Measurements from ENCODE around the gene ODAD3. TPM values are rescaled to one million over a fixed set of nuclear protein-coding genes. Genes with fewer than 3 reads are reported as not detected.
A peak's percentile ranks its signal among the peaks of the same experiment; 100 is the strongest.
"Not testable (repeated sequence)": the region's sequence is repeated elsewhere in the genome, so short reads cannot be mapped to it uniquely, and the experiment has no call there.

Gene ODAD3
- total RNA-seq: not detected

- peak; percentile 100 for DNase-seq
Measured at GRCh38 chr19:11435057-11435832, at the start of gene ODAD3, which contains the start of gene PRKCSH. ODAD3 (minus strand) TSS chr19:11435121; CDS start chr19:11435016, 105 bp downstream. PRKCSH (plus strand) TSS chr19:11435635; CDS start chr19:11436118, 483 bp downstream.

GRCh38 chr19:11483366-11484111, 48.6 kb upstream of the ODAD3 start:
- no peak for DNase-seq

GRCh38 chr19:11482384-11483050, 47.6 kb upstream of the ODAD3 start:
- peak; percentile 82 for DNase-seq

GRCh38 chr19:11481534-11482383, 46.8 kb upstream of the ODAD3 start:
- DNase-seq: peak; percentile 79

GRCh38 chr19:11480715-11481533, 46.0 kb upstream of the ODAD3 start, which contains the start of gene ELAVL3:
ELAVL3 (minus strand) TSS chr19:11481046; CDS start chr19:11480608, 438 bp downstream.
- no peak for DNase-seq

GRCh38 chr19:11479898-11480714, 45.2 kb upstream of the ODAD3 start:
- no peak for DNase-seq

- DNase-seq: peak; percentile 31
Measured at GRCh38 chr19:11479090-11479897, 44.4 kb upstream of the ODAD3 start.

GRCh38 chr19:11478167-11479089, 43.5 kb upstream of the ODAD3 start:
- no peak for DNase-seq

GRCh38 chr19:11475861-11476260, 40.9 kb upstream of the ODAD3 start:
- no peak for DNase-seq

- not testable (repeated sequence) for DNase-seq
Measured at GRCh38 chr19:11475343-11475742, 40.4 kb upstream of the ODAD3 start.

GRCh38 chr19:11473725-11474124, 38.8 kb upstream of the ODAD3 start:
- no peak for DNase-seq

- not testable (repeated sequence) for DNase-seq
Measured at GRCh38 chr19:11468266-11468845, 33.4 kb upstream of the ODAD3 start.

- DNase-seq: no peak
Measured at GRCh38 chr19:11465600-11465999, 30.7 kb upstream of the ODAD3 start.

- no peak for DNase-seq
Measured at GRCh38 chr19:11464333-11465265, 29.7 kb upstream of the ODAD3 start.

GRCh38 chr19:11463391-11463790, 28.5 kb upstream of the ODAD3 start:
- DNase-seq: no peak

GRCh38 chr19:11461453-11461852, 26.5 kb upstream of the ODAD3 start:
- no peak for DNase-seq
